Stimulated activated naive CD8-positive, alpha-beta T cell treated with anti-CD3 and anti-CD28 coated beads, Interleukin-15, Interleukin-2, amounts not matched to agents 100 ng/mL and 50 ng/mL, for 24 hours (primary cell): ENCODE data around the gene KRTAP5-4.
"Not testable (repeated sequence)": the region's sequence is repeated elsewhere in the genome, so short reads cannot be mapped to it uniquely, and the experiment has no call there.

Experiments used
- H3K27ac Mint-ChIP-seq: one replicate; pipeline ENCODE4 v1.8.0; 2021; ENCODE audit warnings: mild to moderate bottlenecking, mixed read lengths
- H3K27me3 Mint-ChIP-seq: one replicate; pipeline ENCODE4 v1.8.0; 2021; ENCODE audit warnings: mixed read lengths
- H3K36me3 Mint-ChIP-seq: one replicate; pipeline ENCODE4 v1.8.0; 2021; ENCODE audit warnings: low read depth, mixed read lengths
- H3K4me1 Mint-ChIP-seq: one replicate; pipeline ENCODE4 v1.8.0; 2021; ENCODE audit warnings: low read depth, mixed read lengths
- H3K4me3 Mint-ChIP-seq: one replicate; pipeline ENCODE4 v1.8.0; 2021; ENCODE audit warnings: mild to moderate bottlenecking, mixed read lengths
- H3K9me3 Mint-ChIP-seq: one replicate; pipeline ENCODE4 v1.8.0; 2021; ENCODE audit warnings: mixed read lengths

Gene KRTAP5-4

GRCh38 chr11:1646540-1646939, 24.6 kb upstream of the KRTAP5-4 start:
- not testable (repeated sequence) for H3K27ac Mint-ChIP-seq, H3K4me1 Mint-ChIP-seq, H3K9me3 Mint-ChIP-seq, H3K27me3 Mint-ChIP-seq, H3K4me3 Mint-ChIP-seq, H3K36me3 Mint-ChIP-seq

- Mint-ChIP-seq H3K4me1 (no peaks in the 10 kb centered on the region), H3K36me3 (no peaks in the 10 kb centered on the region), H3K9me3 (no peaks in the 10 kb centered on the region), H3K4me3 (no peak overlapping the region), H3K27me3 (peaks cover 7% of the 10 kb centered on the region), H3K27ac (no peak overlapping the region)
Observed at GRCh38 chr11:1645357-1645821, 23.5 kb upstream of the KRTAP5-4 start.

GRCh38 chr11:1644601-1645356, 22.8 kb upstream of the KRTAP5-4 start:
- Mint-ChIP-seq H3K27me3 (peaks cover 13% of the 10 kb centered on the region), H3K9me3 (no peaks in the 10 kb centered on the region), H3K4me1 (no peaks in the 10 kb centered on the region), H3K27ac (no peak overlapping the region), H3K4me3 (no peak overlapping the region), H3K36me3 (no peaks in the 10 kb centered on the region)

GRCh38 chr11:1643146-1643690, 21.3 kb upstream of the KRTAP5-4 start:
- no peak overlapping the region for H3K4me3 Mint-ChIP-seq
- H3K4me1 Mint-ChIP-seq = no peaks in the 10 kb centered on the region
- no peaks in the 10 kb centered on the region for H3K9me3 Mint-ChIP-seq
- H3K36me3 Mint-ChIP-seq = no peaks in the 10 kb centered on the region
- peaks cover 21% of the 10 kb centered on the region for H3K27me3 Mint-ChIP-seq
- no peak overlapping the region for H3K27ac Mint-ChIP-seq

- no peaks in the 10 kb centered on the region for H3K4me1 Mint-ChIP-seq
- no peaks in the 10 kb centered on the region for H3K36me3 Mint-ChIP-seq
- H3K27ac Mint-ChIP-seq = no peak overlapping the region
- H3K9me3 Mint-ChIP-seq = no peaks in the 10 kb centered on the region
- H3K4me3 Mint-ChIP-seq = no peak overlapping the region
- H3K27me3 Mint-ChIP-seq = peaks cover 21% of the 10 kb centered on the region
Observed at GRCh38 chr11:1642288-1643145, 20.6 kb upstream of the KRTAP5-4 start.

- Mint-ChIP-seq H3K4me1 (no peaks in the 10 kb centered on the region), H3K36me3 (no peaks in the 10 kb centered on the region), H3K27ac (no peak overlapping the region)
Observed at GRCh38 chr11:1641096-1641495, 19.2 kb upstream of the KRTAP5-4 start.

GRCh38 chr11:1640076-1640946, 18.4 kb upstream of the KRTAP5-4 start:
- no peak overlapping the region for H3K27ac Mint-ChIP-seq
- H3K4me1 Mint-ChIP-seq = no peaks in the 10 kb centered on the region
- H3K36me3 Mint-ChIP-seq = no peaks in the 10 kb centered on the region
- no peak overlapping the region for H3K4me3 Mint-ChIP-seq
- H3K27me3 Mint-ChIP-seq = peaks cover 24% of the 10 kb centered on the region
- no peaks in the 10 kb centered on the region for H3K9me3 Mint-ChIP-seq

More at GRCh38 chr11:1641096-1641495, 19.2 kb upstream of the KRTAP5-4 start:
- Mint-ChIP-seq H3K4me3 (no peak overlapping the region), H3K9me3 (no peaks in the 10 kb centered on the region), H3K27me3 (peaks cover 17% of the 10 kb centered on the region)

- Mint-ChIP-seq H3K9me3 (no peaks in the 10 kb centered on the region), H3K4me1 (no peaks in the 10 kb centered on the region), H3K36me3 (no peaks in the 10 kb centered on the region), H3K27ac (no peak overlapping the region), H3K27me3 (peaks cover 28% of the 10 kb centered on the region), H3K4me3 (no peak overlapping the region)
Observed at GRCh38 chr11:1639666-1640065, 17.7 kb upstream of the KRTAP5-4 start.

- H3K27ac Mint-ChIP-seq = no peak overlapping the region
- H3K36me3 Mint-ChIP-seq = no peaks in the 10 kb centered on the region
- H3K4me1 Mint-ChIP-seq = no peaks in the 10 kb centered on the region
- H3K4me3 Mint-ChIP-seq = no peak overlapping the region
- H3K27me3 Mint-ChIP-seq = peaks cover 24% of the 10 kb centered on the region
- H3K9me3 Mint-ChIP-seq = no peaks in the 10 kb centered on the region
Observed at GRCh38 chr11:1639102-1639620, 17.2 kb upstream of the KRTAP5-4 start.

- Mint-ChIP-seq H3K27me3 (peaks cover 24% of the 10 kb centered on the region), H3K36me3 (no peaks in the 10 kb centered on the region), H3K9me3 (no peaks in the 10 kb centered on the region), H3K27ac (no peak overlapping the region), H3K4me3 (no peak overlapping the region), H3K4me1 (no peaks in the 10 kb centered on the region)
Observed at GRCh38 chr11:1638344-1638743, 16.4 kb upstream of the KRTAP5-4 start.

GRCh38 chr11:1637628-1638027, 15.7 kb upstream of the KRTAP5-4 start:
- peaks cover 27% of the 10 kb centered on the region for H3K27me3 Mint-ChIP-seq
- no peak overlapping the region for H3K27ac Mint-ChIP-seq
- no peaks in the 10 kb centered on the region for H3K36me3 Mint-ChIP-seq
- H3K4me3 Mint-ChIP-seq = no peak overlapping the region
- H3K9me3 Mint-ChIP-seq = no peaks in the 10 kb centered on the region
- no peaks in the 10 kb centered on the region for H3K4me1 Mint-ChIP-seq

GRCh38 chr11:1636291-1636950, 14.5 kb upstream of the KRTAP5-4 start:
- H3K9me3 Mint-ChIP-seq = no peaks in the 10 kb centered on the region
- H3K36me3 Mint-ChIP-seq = no peaks in the 10 kb centered on the region
- peaks cover 34% of the 10 kb centered on the region for H3K27me3 Mint-ChIP-seq
- no peak overlapping the region for H3K4me3 Mint-ChIP-seq
- H3K4me1 Mint-ChIP-seq = no peaks in the 10 kb centered on the region
- H3K27ac Mint-ChIP-seq = no peak overlapping the region

- Mint-ChIP-seq H3K4me1 (no peaks in the 10 kb centered on the region), H3K36me3 (no peaks in the 10 kb centered on the region), H3K9me3 (no peaks in the 10 kb centered on the region), H3K27me3 (peaks cover 30% of the 10 kb centered on the region), H3K4me3 (no peak overlapping the region), H3K27ac (no peak overlapping the region)
Observed at GRCh38 chr11:1633864-1634263, 11.9 kb upstream of the KRTAP5-4 start.
